22Rv1 (cell line): ENCODE measurements around the gene FLNB.

Experiments
- H3K27ac ChIP-seq: fragments of 450-650 bp; 2 replicates; pipeline ENCODE4 v1.5.1; 2017
- ZFX ChIP-seq: fragments of 450-650 bp; IDR thresholded peaks from 2 replicates; pipeline ENCODE4 v1.6.1; 2017; ENCODE audit warnings: antibody characterized with exemption, borderline replicate concordance
- TF ChIP-seq, protein P1 (sequence below): fragments of 450-650 bp; IDR thresholded peaks from 2 replicates; pipeline ENCODE4 v1.5.1; 2017; ENCODE audit warnings: mild to moderate bottlenecking

Gene FLNB

DNA sequence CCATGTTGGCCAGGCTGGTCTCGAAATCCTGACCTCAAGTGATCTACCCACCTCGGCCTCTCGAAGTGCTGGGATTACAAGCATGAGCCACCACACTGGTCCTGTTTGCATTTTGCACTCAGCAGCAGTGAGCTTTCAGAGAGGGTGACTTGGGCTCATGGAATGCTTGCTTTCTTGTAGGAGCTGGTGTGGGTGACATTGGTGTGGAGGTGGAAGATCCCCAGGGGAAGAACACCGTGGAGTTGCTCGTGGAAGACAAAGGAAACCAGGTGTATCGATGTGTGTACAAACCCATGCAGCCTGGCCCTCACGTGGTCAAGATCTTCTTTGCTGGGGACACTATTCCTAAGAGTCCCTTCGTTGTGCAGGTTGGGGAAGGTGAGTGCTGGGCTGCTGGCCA, 90.3 kb downstream of the FLNB start:
- no peak overlapping the region for H3K27ac ChIP-seq
- no peak for TF ChIP-seq ZFX
- TF ChIP-seq, protein P1, sequence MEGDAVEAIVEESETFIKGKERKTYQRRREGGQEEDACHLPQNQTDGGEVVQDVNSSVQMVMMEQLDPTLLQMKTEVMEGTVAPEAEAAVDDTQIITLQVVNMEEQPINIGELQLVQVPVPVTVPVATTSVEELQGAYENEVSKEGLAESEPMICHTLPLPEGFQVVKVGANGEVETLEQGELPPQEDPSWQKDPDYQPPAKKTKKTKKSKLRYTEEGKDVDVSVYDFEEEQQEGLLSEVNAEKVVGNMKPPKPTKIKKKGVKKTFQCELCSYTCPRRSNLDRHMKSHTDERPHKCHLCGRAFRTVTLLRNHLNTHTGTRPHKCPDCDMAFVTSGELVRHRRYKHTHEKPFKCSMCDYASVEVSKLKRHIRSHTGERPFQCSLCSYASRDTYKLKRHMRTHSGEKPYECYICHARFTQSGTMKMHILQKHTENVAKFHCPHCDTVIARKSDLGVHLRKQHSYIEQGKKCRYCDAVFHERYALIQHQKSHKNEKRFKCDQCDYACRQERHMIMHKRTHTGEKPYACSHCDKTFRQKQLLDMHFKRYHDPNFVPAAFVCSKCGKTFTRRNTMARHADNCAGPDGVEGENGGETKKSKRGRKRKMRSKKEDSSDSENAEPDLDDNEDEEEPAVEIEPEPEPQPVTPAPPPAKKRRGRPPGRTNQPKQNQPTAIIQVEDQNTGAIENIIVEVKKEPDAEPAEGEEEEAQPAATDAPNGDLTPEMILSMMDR, result no peak

DNA sequence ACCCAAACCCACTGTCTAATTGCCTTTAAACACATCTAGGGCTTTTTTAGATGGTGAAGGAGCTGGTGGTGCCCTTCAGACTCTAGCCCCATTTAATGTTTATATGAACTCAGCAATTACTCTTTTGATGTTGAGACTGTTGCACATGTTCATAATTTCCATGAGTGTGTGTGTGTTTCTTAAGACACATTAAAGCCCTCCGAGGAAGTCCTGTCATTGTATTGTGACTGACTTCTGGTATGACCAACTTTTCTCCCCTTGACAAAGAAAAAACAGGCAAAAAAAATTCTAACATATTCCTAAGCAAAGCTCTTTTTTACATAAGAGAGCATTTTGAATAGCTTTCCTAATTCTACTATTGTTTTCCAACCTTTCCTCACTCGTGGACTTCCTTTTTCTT, 91.6 kb downstream of the FLNB start:
- no peak overlapping the region for H3K27ac ChIP-seq
- TF ChIP-seq, protein P1, result no peak
- no peak for TF ChIP-seq ZFX

DNA sequence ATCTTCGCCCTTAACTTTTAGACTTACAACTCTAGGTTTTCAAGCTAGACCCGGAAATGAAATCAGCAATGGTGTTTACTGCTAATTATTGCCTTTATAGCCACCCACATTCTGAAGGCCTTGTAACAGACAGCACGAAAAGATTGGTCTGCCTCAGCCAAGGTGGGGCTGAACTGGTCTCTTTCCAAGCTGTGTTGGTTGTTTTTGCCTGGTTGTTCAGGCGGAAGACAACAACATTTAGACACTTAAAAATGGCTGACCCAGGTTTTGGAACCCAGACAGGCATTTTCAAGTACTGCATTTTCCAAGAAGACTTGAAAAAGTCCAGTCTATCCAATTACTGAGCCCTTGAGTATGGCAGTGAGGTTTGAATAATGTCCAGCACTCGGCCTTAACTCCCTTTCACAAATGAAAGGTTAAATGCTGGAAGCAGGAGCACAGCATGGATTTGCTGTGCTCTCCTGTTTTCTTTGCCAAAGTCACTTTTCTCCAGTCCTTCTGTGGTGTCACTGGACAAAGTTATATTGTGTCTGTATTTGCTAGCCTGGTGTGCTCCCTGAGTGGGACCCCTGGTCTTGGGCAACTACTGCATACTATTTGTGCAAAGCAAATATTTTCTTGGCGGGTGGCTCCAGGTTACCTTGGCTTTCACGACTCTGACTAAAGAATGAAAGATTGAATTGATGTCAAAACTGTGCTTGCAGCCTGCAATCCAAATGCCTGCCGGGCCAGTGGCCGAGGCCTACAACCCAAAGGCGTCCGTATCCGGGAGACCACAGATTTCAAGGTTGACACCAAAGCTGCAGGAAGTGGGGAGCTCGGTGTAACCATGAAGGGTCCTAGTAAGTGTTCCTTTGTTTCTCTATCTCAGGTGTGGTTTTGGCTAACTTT, 93.5 kb downstream of the FLNB start:
- peak overlapping the region; percentile 43 for H3K27ac ChIP-seq
- TF ChIP-seq, protein P1, result no peak
- TF ChIP-seq ZFX, result no peak

DNA sequence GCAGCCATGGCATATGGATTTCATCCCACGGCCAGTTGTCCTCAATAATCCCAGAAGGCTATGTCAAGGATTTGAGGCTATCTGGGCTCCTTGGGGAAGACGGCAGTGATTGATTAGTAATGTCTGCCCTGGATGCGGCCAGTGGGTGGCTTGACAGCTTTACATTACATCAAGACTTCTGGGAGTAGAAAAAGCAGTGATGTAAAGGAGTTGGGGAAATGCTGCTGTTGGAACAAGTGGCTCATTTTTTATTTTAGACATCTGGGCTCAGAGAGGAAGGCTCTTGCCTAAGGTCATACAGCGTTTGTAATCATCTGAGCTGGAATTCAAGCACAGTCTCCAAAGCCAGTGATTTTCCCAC, 94.1 kb downstream of the FLNB start:
- H3K27ac ChIP-seq, result peak overlapping the region; percentile 43
- TF ChIP-seq ZFX, result no peak
- TF ChIP-seq, protein P1, result no peak

DNA sequence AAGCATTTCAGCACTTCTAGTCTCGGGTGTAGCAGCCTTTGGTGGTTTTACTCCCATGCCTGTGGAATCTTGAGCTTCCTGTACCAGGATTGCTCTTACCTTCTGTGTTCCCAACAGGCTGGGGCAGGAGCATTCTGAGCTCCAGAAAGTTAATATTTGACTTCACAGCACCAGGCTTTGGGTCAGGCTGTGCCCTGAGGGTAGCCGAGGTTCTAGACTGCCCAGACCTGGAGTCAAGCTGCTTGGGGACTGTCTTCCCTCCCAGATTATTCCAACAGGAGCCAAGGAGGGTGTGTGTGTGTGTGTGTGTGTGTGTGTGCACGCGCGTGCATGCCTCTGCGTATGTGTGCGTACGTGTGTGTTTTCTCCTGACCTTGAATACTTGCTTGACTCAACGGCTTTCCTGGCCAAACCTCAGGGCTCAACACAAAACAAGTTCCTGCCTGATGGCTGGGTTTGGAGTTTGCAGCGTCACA, 94.8 kb downstream of the FLNB start:
- peak overlapping the region; percentile 43 for H3K27ac ChIP-seq
- TF ChIP-seq ZFX, result no peak
- TF ChIP-seq, protein P1, result no peak

DNA sequence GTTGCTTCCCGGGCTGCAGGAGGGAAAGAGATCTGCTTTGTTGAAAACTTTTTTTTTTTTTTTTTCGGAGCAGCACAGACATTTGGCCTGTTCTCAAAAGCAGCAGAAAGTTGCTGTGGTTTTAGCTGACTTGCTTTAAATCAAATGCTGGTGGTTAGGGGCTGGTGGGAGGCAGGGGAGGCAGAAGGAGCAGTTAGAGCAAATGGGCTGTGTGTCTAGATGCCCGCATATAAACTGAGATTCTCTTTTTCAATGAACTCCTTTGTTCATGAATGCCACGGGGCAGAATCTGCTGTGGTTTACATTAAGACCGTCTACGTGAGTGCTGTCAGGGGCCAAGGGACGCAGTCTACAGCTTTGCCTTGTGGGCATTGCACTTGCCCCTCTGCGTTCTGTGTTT, 95.9 kb downstream of the FLNB start:
- no peak overlapping the region for H3K27ac ChIP-seq
- TF ChIP-seq, protein P1, result no peak
- TF ChIP-seq ZFX, result no peak

DNA sequence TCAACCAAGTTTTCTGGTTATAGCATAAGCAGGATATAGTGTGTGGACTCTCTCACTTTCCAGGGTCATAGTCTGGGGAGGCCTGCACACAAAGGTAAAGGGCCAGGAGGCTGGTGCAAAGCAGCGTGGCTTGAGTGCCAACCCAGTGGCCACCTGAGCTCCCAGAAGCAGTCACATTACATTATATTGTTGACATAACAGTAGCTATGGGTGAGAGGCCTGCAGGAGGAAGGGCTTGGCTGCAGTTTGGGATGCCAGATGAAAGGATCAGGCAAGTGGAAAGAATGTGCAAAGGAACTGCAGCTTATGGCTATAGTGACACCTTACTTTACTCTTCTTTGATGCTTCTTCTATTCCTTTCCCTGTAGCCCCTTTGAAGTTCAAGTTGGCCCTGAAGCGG, 96.5 kb downstream of the FLNB start:
- H3K27ac ChIP-seq, result no peak overlapping the region
- TF ChIP-seq, protein P1, result no peak
- TF ChIP-seq ZFX, result no peak
